Measurements from ENCODE around the gene NME4.
A peak's percentile ranks its signal among the peaks of the same experiment; 100 is the strongest.
"Not testable (repeated sequence)": the region's sequence is repeated elsewhere in the genome, so short reads cannot be mapped to it uniquely, and the experiment has no call there.

Gene NME4

GRCh38 chr16:381789-382717, 14.9 kb upstream of the NME4 start, which contains the start of gene PGAP6:
TSS of gene PGAP6 (minus strand) at chr16:381978. CDS start at chr16:381821, 157 bp downstream.
- DNase-seq (ENCODE audit: insufficient read length, low spot score) (peak; percentile 95), FAIRE-seq (peak; percentile 64)

GRCh38 chr16:383326-384051, 13.5 kb upstream of the NME4 start:
- FAIRE-seq = peak; percentile 95
- no peak for DNase-seq (ENCODE audit: insufficient read length, low spot score)

More at GRCh38 chr16:381789-382717, 14.9 kb upstream of the NME4 start, which contains the start of gene PGAP6:
- TF ChIP-seq POLR2A (IDR thresholded peaks at IDR 0.05; ENCODE audit: low read depth, low read length) (no peak), POU2F2 (IDR thresholded peaks at IDR 0.05; ENCODE audit: low read depth, low read length) (no peak), TAF1 (IDR thresholded peaks at IDR 0.05; ENCODE audit: low read depth, low read length) (no peak), SPI1 (IDR thresholded peaks at IDR 0.05; ENCODE audit: low read depth, low read length) (0 out of 2 replicates have a peak, but pooled peaks have one; percentile 20), PAX5 (IDR thresholded peaks at IDR 0.05; ENCODE audit: insufficient read depth, low read length, severe bottlenecking) (no peak)

GRCh38 chr16:386641-387156, 10.3 kb upstream of the NME4 start:
- DNase-seq (ENCODE audit: insufficient read length, low spot score) = no peak
- TF ChIP-seq POLR2A (IDR thresholded peaks at IDR 0.05; ENCODE audit: low read depth, low read length) (no peak), PAX5 (IDR thresholded peaks at IDR 0.05; ENCODE audit: insufficient read depth, low read length, severe bottlenecking) (no peak), SPI1 (IDR thresholded peaks at IDR 0.05; ENCODE audit: low read depth, low read length) (no peak), POU2F2 (IDR thresholded peaks at IDR 0.05; ENCODE audit: low read depth, low read length) (no peak), TAF1 (IDR thresholded peaks at IDR 0.05; ENCODE audit: low read depth, low read length) (no peak), POLR2AphosphoS5 (IDR thresholded peaks at IDR 0.05; ENCODE audit: low read depth, low read length) (no peak)
- no peak for FAIRE-seq

More at GRCh38 chr16:383326-384051, 13.5 kb upstream of the NME4 start:
- TF ChIP-seq PAX5 (IDR thresholded peaks at IDR 0.05; ENCODE audit: insufficient read depth, low read length, severe bottlenecking) (no peak), TAF1 (IDR thresholded peaks at IDR 0.05; ENCODE audit: low read depth, low read length) (no peak), POU2F2 (IDR thresholded peaks at IDR 0.05; ENCODE audit: low read depth, low read length) (no peak), POLR2A (IDR thresholded peaks at IDR 0.05; ENCODE audit: low read depth, low read length) (no peak), POLR2AphosphoS5 (IDR thresholded peaks at IDR 0.05; ENCODE audit: low read depth, low read length) (0 out of 2 replicates have a peak, but pooled peaks have one; percentile 19), SPI1 (IDR thresholded peaks at IDR 0.05; ENCODE audit: low read depth, low read length) (no peak)

- not testable (repeated sequence) for DNase-seq (ENCODE audit: insufficient read length, low spot score); FAIRE-seq
Measured at GRCh38 chr16:387761-388666, 9.0 kb upstream of the NME4 start.

- DNase-seq (ENCODE audit: insufficient read length, low spot score) = no peak
- FAIRE-seq = no peak
- TF ChIP-seq SPI1 (IDR thresholded peaks at IDR 0.05; ENCODE audit: low read depth, low read length) = no peak
- TF ChIP-seq POLR2AphosphoS5 (IDR thresholded peaks at IDR 0.05; ENCODE audit: low read depth, low read length) = no peak
- TF ChIP-seq POU2F2 (IDR thresholded peaks at IDR 0.05; ENCODE audit: low read depth, low read length) = no peak
- no peak for TF ChIP-seq POLR2A (IDR thresholded peaks at IDR 0.05; ENCODE audit: low read depth, low read length)
- no peak for TF ChIP-seq PAX5 (IDR thresholded peaks at IDR 0.05; ENCODE audit: insufficient read depth, low read length, severe bottlenecking)
- TF ChIP-seq TAF1 (IDR thresholded peaks at IDR 0.05; ENCODE audit: low read depth, low read length) = no peak
Measured at GRCh38 chr16:389352-389751, 7.6 kb upstream of the NME4 start.

- TF ChIP-seq PAX5 (IDR thresholded peaks at IDR 0.05; ENCODE audit: insufficient read depth, low read length, severe bottlenecking) (no peak), POLR2AphosphoS5 (IDR thresholded peaks at IDR 0.05; ENCODE audit: low read depth, low read length) (no peak), POU2F2 (IDR thresholded peaks at IDR 0.05; ENCODE audit: low read depth, low read length) (no peak), SPI1 (IDR thresholded peaks at IDR 0.05; ENCODE audit: low read depth, low read length) (no peak), TAF1 (IDR thresholded peaks at IDR 0.05; ENCODE audit: low read depth, low read length) (no peak), POLR2A (IDR thresholded peaks at IDR 0.05; ENCODE audit: low read depth, low read length) (no peak)
- FAIRE-seq (peak; percentile 50), DNase-seq (ENCODE audit: insufficient read length, low spot score) (peak; percentile 73)
Measured at GRCh38 chr16:391885-392335, 5.1 kb upstream of the NME4 start.

GRCh38 chr16:392450-393030, 4.5 kb upstream of the NME4 start:
- no peak for TF ChIP-seq TAF1 (IDR thresholded peaks at IDR 0.05; ENCODE audit: low read depth, low read length)
- no peak for TF ChIP-seq PAX5 (IDR thresholded peaks at IDR 0.05; ENCODE audit: insufficient read depth, low read length, severe bottlenecking)
- no peak for TF ChIP-seq SPI1 (IDR thresholded peaks at IDR 0.05; ENCODE audit: low read depth, low read length)
- TF ChIP-seq POU2F2 (IDR thresholded peaks at IDR 0.05; ENCODE audit: low read depth, low read length) = no peak
- TF ChIP-seq POLR2AphosphoS5 (IDR thresholded peaks at IDR 0.05; ENCODE audit: low read depth, low read length) = no peak
- TF ChIP-seq POLR2A (IDR thresholded peaks at IDR 0.05; ENCODE audit: low read depth, low read length) = no peak
- FAIRE-seq (no peak), DNase-seq (ENCODE audit: insufficient read length, low spot score) (no peak)

GRCh38 chr16:396199-396598, 800 bp upstream of the NME4 start:
- TF ChIP-seq SPI1 (IDR thresholded peaks at IDR 0.05; ENCODE audit: low read depth, low read length) (no peak), POLR2AphosphoS5 (IDR thresholded peaks at IDR 0.05; ENCODE audit: low read depth, low read length) (no peak), PAX5 (IDR thresholded peaks at IDR 0.05; ENCODE audit: insufficient read depth, low read length, severe bottlenecking) (no peak), TAF1 (IDR thresholded peaks at IDR 0.05; ENCODE audit: low read depth, low read length) (no peak), POLR2A (IDR thresholded peaks at IDR 0.05; ENCODE audit: low read depth, low read length) (no peak), POU2F2 (IDR thresholded peaks at IDR 0.05; ENCODE audit: low read depth, low read length) (no peak)
- FAIRE-seq = no peak
- no peak for DNase-seq (ENCODE audit: insufficient read length, low spot score)
